SW480 (cell line): ENCODE data around the gene GALNT2.

Source experiments
- DNase-seq: peaks from one replicate; pipeline ENCODE4 v3.0.0-alpha.2; 2016; ENCODE audit warnings: low spot score

The GALNT2 gene

DNA sequence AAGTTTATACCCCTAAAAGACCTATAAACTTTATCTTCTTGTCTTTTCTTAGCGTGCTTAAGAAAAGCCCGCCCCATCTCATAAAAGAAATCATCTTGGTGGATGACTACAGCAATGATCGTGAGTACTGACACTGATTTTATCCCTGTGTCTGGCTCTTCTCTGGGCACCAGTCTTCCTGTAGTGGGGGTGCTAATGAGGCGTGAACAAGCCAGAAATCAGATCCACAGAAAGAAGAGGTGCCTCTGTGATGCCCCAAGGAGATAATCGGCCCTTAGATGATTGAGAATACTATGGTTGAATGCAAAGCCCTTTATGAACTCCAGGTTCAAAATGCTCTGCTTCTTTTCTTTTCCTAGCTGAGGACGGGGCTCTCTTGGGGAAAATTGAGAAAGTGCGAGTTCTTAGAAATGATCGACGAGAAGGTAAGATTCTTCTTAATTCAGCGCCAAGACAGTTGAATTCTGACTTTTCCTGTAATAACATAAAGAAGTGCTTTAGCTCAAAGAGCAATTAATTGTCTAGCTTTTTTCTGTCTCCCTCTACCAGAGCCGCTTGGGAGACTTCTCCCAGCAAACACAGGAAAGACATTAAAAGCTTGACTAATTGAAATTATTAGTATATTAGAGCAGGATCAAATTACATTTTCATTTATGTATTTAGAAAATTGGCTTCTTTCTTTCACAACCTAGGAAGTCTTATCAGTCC lies 169.4 kb downstream of the GALNT2 start:
- no peak for DNase-seq

DNA sequence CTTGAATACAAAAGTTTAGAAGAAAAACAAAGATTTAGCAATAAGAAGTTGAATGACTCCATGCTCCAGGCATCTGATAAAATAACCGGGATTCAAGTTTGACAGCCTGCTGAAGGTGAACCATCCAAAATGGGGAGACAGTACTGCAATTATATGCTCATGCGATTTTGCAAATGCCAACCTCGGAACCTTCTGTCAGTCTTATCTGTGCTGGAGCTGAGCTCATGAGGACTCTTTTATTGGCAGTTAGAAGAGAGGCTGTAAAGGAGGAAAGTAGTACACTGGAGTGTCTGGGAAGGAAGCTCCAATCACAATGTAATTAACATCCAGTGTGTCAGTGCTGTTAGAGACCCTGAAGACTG lies 170.0 kb downstream of the GALNT2 start:
- no peak for DNase-seq

DNA sequence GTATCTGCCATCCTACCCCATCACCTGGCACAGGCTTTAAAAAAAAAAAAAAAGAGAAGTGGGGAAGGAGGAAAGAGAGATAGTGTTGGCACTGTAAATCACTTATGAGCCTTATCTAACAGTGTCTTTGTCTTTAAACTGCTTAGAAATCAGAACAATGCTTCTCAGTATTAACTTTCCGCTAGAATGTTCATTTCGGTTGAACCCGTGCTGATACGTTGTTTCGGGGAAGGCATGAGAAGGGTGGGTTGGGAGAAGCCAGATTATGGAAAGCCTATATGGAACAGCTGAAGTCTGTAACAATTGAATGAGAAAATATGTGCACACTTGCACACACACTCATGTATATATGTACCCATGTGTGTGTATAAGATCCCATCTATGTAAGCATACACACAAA lies 170.8 kb downstream of the GALNT2 start:
- DNase-seq, result no peak

DNA sequence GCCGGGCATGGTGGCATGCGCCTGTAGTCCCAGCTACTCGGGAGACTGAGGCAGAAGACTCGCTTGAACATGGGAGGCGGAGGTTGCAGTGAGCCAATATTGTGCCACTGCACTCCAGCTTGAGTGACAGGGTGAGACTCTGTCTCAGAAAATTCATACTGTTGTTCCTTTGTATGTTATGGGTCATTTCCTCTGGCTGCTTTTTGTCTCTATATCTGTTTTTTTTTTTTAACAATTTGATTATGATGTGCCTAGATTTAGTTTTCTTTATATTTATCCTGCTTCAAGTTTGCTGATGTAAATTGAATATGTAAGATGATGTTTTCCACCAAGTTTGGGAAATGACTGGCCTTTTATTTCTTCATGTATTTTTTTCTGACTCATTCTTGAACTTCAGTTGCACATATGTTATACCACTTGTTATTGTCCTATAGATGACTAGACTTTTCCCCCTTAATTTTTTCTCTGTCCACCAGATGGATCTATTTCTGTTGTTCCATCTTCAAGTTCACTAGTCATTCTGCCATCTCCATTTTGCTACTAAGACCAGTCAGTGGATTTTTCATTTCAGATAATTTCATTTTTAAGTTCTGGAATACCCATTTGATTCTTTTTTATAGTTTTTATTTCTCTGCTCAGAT lies 173.5 kb downstream of the GALNT2 start:
- no peak for DNase-seq

DNA sequence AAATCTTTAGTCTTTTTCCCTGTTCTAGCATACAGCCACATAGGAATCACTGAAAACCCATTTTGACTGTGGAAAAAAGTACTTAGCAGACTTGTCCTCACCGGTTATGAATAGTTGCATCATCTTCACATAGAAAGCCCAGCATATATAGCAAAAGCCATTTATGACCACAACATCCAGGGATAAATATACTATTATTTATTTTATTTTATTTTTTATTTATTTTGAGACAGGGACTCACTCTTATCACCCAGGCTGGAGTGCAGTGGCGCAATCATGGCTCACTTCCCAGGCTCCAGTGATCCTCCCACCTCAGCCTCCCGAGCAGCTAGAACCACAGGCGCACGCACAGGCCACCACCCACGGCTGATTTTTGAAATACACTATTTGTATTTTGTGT lies 175.3 kb downstream of the GALNT2 start:
- no peak for DNase-seq

DNA sequence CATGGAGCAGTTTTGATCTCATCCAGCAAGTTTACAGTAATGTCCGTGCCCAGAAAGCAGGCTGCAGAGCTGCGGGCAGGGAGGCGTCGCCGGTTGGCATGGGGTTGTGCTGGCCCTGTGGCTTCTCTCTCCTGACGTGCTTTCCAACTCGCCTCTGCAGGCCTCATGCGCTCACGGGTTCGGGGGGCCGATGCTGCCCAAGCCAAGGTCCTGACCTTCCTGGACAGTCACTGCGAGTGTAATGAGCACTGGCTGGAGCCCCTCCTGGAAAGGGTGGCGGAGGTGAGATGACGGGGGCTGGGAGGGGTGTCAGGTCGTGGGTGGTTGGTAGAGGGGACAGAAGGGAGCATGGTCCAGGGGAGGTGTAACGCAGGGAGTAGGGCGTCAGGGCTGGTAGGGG lies 176.1 kb downstream of the GALNT2 start:
- no peak for DNase-seq

DNA sequence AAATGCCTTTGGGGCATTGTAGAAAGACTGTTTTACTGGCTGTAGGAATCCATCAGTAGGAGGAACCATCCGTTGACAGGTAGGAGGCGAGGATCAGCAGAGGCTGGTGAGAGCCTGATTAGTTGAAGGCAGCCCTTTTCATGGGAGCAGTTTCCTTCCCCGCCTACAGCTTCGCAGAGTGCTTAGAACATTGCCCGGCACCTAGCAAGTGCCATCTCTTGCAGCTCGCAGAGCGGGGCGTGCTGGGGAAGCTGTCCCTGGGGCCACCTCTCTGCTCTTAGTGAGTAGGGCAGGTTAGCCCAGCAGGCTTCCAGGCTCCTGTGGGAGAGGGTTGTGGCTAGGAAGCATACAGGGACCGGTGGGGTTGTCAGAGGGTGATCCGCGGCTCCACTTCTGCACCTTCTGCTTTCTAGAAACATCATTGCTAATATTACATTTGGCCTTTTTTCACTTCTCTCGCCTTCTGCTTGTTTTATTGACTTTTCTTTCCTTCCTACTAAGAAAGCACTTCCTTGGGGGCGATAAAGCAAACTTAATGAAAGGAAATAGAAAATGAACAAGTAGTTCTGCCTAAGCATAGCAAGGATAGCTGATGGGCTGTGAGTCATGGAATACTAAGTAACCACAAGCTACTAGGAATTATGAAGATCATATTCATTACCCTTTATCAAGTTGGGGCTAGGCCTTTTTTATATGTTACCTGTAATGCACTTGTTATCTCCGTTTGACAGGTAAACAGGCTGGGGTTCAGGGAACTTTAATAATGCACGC lies 176.7 kb downstream of the GALNT2 start:
- DNase-seq, result no peak

DNA sequence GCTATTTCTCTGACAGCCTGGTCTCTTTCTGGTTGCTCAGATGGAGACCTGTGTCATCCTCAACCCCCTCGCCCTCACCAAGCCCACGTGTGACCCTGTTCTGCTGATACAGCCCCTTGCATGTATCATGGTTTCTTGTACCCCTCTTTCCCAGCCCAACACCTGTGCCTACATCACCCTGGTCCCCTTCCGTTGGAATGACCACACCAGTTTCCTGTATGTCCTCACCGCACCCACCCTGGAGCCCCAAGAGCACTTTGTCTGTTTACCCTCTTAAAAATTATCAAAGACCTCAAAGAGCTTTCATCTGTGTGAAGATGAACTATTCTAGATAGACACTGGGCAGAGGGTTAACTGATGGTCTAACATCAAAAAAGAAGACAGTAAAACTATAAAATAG lies 179.5 kb downstream of the GALNT2 start:
- peak; percentile 33 for DNase-seq

DNA sequence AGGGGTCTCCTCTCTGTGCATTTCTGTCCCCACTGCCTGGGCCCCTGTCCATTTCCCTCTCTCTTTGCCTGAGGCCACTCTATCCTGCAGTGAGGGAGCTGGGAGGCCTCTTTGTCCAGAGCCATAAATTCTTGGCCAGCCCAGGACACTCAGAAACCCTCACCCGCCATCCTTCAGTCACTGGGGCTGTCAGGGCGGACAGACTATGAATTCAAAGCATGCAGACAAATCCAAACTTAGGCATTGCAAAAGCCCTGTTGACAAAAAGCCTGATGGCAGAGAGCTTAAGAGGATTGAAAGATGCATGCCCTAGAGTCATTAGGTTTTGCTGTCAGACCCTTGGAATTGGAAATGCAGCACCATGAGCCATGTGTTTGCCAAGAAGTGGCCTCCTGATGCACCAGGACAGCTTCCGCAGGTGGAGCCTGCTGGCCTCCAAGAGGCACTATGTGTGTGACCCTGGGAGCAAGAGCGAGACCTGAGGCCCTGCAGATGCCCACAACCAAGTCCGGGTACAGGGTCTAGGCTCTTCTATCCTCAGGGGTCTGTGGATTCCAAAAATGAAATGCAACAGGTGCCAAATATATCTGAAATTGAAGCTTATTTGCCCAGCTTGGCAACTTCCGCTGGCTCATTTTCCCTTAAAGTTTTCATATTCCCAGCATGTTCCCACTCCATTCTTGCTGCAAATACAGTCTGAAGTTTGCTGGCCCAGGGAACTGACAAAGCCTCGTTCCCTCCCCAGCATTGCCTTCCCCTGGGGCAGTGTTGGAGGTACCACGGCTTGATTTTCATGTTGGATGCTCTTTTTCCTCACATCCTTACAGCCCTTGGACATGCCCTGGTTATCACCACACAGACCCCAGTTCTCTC lies 181.2 kb downstream of the GALNT2 start:
- DNase-seq, result no peak

DNA sequence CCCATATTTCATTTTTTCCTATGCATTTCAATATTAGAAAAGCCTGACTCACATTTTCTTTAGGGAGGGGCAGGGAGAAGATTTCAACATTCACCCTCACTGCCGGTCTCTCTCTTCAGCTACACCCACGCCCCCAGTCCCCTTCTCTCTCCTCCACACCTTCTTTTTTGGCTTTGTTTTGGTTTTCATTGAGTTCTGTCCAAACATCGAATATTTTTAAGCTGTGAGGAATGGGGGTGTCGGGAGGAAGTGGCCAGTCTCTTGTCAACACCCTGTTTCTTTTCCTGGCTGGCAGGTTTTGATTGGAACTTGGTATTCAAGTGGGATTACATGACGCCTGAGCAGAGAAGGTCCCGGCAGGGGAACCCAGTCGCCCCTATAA lies 181.8 kb downstream of the GALNT2 start:
- no peak for DNase-seq

DNA sequence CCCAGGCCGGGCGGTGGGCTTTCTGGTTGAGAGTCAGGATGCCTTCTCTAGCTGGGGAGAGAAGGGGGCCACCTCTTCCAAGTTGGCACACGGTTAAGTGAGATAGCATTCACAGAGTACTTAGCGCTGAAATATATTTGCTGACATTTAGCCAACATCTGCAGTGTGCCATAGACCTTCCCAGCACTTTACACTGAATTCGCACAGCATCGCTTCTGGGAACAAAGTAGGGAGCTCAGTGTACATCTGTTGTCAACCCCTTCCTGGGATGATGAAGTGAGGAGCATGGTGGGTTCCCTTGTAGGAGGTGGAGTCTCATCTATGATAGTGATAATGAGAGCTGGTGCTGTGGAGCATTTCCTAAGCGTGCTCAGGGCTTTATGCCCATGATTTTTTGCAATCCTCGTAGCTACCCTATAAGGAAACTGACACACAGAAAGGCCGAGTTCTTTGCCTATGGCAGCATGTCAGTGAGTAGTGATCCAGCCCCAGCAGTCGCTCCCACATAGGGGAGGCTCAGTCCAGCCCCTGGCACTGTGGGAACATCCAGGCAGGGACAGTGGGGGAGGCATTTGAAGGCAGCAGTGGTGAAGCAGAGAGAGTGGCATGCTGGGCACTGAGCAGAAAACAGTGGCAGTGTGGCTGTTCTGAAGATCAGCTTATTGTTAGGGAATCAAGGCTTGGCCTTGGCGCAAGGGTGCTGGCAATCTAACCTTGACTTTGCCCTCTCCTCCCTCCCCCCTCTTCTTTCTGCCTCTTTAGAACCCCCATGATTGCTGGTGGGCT lies 182.8 kb downstream of the GALNT2 start:
- DNase-seq, result no peak

DNA sequence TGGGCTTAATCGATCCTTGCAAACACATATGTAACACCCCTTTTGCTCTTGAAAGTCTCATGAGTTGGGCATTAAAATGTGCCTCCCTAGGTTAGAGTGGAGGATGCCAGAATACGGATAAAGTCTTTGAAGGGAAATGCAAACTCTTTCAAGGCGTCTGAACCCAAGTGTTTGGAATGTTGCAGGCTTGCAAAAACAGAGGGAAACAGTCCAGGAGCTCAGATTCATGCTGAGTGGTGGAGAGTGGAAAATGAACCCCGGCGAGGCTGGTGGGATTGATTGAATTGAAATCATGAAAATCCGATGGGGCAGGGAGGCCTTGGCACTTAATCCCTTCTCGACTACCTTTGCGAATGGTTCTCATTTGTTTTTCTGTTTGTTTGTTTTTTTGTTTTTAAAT lies 183.6 kb downstream of the GALNT2 start:
- DNase-seq, result no peak

DNA sequence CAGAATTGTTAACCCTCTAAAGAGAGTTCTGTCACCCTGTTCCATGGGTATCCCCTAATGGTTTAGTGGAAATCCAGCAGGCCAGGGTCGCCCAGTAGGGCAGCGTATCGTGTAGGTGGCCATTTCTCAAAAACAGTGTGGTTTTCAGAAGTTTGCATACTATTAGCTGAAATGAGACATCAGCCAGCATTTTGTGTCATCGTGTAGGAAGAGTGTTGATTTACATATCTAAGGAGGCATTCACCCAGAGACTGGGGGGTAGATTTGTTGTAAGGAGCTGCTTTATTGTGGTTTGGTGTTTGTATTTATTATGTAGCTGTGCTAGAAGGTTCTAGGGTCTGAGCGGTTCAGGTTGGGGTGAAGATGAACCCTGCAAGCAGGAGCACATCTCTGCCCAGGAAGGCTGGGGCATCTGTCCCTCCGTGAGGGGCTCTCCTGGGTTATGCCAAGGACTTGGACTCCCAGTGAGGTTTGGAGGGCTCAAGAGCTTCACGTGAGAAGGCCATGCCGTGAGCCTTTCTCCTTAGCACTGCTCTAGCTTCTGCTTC lies 184.7 kb downstream of the GALNT2 start:
- no peak for DNase-seq

DNA sequence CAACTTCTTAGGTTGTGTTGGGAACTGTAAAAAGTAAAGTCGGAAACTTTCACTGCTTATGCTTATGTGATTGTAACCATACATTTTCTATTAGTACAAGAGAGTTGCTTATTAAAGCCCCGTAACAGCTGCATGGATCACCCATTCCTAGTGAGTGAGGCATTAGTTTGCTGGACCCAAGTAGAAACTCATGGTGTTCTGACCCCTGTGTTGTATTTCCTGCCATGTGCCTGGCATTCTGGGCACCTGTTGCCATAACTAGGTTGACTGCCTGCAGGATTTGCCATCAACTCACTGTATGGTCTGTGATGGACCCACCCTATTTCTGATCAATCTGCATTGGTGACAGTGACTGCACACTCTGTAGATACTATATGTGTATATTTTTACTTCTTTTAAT lies 186.1 kb downstream of the GALNT2 start:
- no peak for DNase-seq

DNA sequence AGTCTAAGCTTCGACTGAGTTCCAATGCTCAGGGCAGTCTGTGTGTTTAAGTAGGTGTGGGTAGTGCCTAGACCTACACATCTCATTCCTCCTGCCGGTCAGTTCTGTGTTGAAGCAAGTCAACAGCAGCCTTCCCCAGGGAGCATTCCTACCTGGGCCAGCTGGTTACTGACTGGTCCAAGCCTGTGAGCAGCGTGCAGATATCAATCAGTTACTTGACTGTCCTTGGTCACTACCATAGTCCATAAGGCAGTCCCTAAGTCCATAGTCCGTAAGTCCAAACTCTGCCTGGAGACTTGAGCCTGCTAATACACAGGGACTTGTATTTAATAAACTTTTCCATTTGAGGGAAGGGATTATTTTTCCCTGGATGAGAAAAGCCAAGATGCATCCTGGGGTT lies 187.2 kb downstream of the GALNT2 start:
- no peak for DNase-seq

DNA sequence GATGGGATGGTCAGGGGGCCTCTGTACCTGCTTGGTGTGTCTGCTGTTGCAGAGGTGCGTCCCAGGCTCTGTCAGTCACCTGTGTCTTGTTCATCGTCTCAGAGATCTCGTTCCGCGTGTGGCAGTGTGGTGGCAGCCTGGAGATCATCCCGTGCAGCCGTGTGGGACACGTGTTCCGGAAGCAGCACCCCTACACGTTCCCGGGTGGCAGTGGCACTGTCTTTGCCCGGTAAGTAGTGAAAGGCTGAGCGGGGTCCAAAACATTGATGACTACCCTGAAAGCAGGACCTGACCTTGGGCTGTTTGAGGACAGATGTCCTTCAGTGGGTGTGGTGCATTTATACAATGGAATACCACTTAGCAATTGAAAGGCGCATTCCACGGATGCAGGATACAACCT lies 188.1 kb downstream of the GALNT2 start:
- no peak for DNase-seq

DNA sequence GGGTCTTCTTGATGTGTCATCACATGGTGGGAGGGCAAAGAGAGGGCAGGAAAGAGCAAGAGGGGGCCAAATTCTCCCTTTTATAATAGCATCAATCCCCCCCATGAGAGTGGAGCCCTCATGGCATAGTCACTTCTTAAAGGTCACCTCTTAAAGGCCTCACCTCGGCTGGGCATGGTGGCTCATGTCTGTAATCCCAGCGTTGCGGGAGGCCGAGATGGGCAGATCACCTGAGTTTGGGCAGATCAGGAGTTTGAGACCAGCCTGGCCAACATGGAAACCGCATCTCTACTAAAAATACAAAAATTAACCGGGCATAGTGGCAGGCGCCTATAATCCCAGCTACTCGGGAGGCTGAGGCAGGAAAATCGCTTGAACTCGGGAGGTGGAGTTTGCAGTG lies 189.0 kb downstream of the GALNT2 start:
- no peak for DNase-seq

DNA sequence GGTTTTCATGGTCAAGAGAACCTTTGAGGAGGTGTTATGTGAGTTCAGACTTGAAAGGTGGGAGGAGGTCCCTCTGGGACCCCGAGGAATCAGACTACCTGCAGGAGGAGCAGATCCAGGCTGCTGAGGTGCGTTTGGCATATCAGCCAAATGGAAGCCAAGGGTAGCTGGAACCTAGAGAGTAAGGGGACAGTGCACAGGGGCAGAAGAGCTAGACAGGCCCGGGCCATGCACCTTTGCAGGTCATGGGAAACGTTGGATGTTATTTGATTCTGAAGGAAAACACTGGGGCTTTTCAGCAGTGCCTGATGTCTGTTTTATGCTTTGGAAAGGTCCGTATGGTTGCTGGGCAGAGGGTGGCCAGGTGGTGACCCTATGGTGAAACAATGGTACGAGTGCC lies 189.9 kb downstream of the GALNT2 start:
- no peak for DNase-seq

DNA sequence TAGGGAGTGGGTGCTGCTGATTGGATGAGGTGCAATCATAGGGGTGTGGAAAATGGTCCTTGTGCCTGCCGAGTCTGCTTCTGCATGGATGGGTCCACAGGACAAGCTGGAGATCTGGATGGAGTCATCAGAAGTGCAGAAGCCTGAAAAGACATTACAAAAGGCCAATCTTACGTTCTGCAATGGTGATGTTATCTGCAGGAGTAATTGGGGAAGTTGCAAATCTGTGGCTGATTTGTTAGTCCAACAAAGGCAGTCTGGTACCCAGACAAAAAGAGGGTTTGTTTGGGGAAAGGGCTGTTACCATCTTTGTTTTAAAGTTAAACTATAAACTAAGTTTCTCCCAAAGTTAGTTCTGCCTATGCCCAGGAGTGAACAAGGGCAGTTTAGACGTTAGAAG lies 192.6 kb downstream of the GALNT2 start:
- no peak for DNase-seq

DNA sequence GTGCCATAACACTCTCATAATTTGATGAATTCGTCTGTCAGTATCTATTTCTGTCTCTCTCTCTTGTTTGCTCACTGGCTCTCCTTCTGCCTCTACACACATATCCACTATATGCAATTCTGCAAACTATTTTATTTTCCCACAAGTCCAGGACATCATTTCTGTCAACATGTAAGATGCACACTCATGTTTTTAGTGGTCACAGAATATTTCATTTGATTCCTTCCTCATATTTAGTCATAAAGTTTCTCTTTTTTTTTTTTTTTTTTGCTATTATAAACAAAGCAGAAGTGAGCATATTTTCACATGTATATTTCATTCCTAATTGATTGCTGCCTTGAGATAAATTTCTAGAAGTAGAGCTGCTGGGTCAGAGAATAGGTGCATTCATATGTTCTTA lies 193.8 kb downstream of the GALNT2 start:
- no peak for DNase-seq

DNA sequence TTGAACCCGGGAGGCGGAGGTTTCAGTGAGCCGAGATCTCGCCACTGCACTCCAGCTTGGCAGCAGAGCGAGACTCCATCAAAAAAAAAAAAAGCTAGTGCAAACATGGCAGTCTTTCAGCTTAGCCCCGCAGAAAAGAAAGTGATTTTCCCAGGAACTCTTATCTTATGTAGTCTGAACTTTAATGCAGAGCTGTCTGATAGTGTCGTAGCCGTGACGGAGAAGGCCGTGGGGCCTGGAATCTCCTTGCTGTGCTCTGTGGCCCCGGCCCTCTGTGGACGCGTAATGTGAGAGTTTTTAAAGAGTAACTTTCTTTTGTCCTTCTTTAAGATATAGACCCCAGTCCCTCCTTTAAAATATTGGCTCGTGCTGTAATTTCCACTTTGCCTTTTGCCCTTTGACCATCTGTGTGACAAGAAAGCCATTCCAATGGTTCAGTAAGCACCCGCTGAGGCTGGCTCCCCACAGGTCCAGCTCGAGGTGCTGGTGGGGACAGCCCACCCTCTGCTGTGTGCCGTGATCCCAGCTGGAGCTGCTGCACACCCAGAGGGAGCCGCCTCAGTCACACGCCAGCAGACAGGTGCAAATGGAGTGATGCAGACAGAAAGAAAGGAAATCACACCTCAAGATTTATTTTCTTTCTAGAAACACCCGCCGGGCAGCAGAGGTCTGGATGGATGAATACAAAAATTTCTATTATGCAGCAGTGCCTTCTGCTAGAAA lies 195.1 kb downstream of the GALNT2 start:
- no peak for DNase-seq
